ENCODE data around the gene TEC.
A peak's percentile ranks its signal among the peaks of the same experiment; 100 is the strongest.
"Not testable (repeated sequence)": the region's sequence is repeated elsewhere in the genome, so short reads cannot be mapped to it uniquely, and the experiment has no call there.

Gene TEC

DNA sequence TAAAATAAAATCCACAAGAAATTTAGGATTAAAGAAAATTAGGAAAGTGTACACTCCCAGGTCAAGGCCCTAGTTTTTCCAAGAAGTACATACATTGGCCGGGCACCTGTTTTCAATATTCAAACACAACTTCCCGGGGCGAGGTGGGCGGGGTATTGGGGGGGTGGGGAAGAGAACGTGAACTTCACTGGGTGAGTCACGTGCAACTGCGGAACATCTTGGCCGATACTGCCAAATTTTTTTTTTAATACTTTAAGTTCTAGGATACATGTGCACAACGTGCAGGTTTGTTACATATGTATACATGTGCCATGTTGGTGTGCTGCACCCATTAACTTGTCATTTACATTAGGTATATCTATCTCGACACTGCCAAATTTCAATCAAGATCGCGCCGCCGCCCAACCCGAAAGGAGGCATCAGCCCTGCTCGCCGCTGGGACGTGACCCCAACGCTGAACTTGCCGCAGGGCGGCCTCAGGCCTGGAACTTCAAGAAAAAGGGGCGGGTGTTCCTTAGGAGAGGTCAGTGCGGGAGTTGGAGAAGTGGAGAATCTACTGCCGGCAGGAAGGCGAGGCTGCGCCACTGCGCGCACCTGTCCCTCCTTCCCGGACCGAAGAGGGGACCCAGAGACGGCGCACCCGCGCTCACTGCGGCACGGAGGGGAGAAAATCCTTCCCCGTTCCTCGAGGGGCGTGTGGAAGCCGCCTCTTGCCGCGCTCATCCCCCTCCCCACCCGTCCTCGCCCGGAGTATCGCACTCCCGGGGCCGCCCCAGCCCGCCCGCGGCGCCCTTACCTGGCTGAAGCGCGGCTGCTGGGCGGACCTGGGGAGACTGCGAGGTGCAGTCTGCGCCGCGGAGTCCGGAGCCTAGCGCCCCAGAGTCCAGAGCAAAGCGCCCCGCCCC is at the start of gene TEC:
Gene TEC, minus strand, starts transcription at position 883 of the 905 bp plus-strand sequence. CDS start 41,224 bp downstream, outside the sequence.
- DNase-seq (ENCODE audit: extremely low read depth in 1 of 2, low read depth in 1 of 2): peak in 1 of 2 donors; percentile 14

GRCh38 chr4:48315728-48316630 is 46.3 kb upstream of the TEC start:
- no peak for DNase-seq (ENCODE audit: extremely low read depth in 1 of 2, low read depth in 1 of 2)

DNA sequence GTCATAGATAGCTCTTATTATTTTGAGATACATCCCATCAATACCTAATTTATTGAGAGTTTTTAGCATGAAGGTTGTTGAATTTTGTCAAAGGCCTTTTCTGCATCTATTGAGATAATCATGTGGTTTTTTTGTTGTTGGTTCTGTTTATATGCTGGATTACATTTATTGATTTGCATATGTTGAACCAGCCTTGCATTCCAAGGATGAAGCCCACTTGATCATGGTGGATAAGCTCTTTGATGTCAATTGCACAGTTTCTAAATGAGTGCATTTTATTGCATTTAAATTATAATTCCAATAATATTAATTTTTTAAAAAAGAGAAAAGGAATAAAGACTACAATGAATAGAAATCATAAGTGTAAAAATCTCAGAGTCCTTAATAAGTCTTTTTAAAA is 45.1 kb upstream of the TEC start:
- not testable (repeated sequence) for DNase-seq (ENCODE audit: extremely low read depth in 1 of 2, low read depth in 1 of 2)

DNA sequence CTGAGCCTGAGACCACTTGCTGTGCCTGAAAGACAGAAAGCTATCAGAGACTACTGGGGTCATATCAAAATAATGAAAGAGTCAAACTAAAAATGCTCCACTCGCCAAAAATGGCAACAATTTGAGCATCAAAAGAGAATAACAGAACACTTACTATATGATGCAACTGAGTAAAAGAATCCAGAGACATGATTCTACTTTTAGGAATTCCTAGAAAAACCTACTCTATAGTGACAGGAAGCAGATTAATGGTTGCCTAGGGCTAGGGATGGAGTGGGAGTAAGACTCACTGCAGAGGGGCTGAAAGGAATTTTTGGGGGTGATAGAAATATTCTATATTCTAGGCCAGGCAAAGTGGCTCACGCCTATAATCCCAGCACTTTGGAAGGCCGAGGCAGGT is 42.3 kb upstream of the TEC start:
- DNase-seq (ENCODE audit: extremely low read depth in 1 of 2, low read depth in 1 of 2): no peak

DNA sequence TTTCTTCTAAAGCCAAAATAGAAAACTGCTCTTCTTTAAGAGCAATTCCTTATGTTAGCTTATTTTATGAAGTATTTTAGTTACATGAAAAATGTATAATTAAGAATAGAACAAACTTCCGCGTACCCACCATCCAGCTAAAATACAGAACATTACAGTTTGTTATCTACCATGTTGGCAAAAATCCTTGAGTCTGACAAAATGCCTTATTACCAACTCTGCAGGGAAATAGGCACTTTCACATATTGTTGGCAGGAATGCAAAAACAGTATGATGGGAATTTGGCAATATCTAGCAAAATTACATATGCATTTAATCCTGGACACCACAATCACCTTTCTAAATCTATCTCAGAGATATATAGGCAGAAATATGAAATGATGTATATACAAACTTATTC is 39.3 kb upstream of the TEC start:
- DNase-seq (ENCODE audit: extremely low read depth in 1 of 2, low read depth in 1 of 2): no peak

GRCh38 chr4:48307528-48307927 is 37.9 kb upstream of the TEC start:
- DNase-seq (ENCODE audit: extremely low read depth in 1 of 2, low read depth in 1 of 2): no peak

GRCh38 chr4:48305508-48305907 is 35.9 kb upstream of the TEC start:
- DNase-seq (ENCODE audit: extremely low read depth in 1 of 2, low read depth in 1 of 2): no peak

GRCh38 chr4:48300004-48300403 is 30.4 kb upstream of the TEC start:
- DNase-seq (ENCODE audit: extremely low read depth in 1 of 2, low read depth in 1 of 2): no peak

- DNase-seq (ENCODE audit: extremely low read depth in 1 of 2, low read depth in 1 of 2): no peak
Measured at GRCh38 chr4:48299560-48299959, 29.9 kb upstream of the TEC start.

DNA sequence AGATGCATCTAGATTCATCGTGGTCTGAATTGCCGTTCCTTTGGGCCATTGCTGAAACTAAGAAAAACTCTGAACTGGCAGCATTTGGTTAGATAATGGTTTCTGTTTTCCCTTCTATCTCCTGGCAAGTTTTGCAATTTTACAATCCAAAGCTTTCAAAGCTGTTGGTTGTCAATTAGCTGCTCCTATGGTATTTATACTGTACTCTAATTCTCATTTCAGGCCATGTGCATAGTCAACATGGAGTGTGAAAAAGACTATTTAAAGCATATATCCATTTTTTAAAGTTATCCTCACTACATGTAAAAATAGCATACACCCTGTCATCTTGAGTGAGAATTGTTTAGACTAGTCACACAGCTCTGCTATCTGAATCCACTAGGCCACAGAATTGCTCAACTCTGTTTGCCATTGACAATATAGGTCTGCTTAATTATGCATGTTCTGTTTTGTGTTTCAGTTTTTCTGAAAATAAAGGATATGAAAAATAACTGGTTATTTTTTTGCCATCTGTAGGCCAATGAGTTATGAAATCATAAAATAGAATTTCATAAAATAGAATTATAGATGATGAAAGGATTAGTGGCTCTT is 27.7 kb upstream of the TEC start:
- DNase-seq (ENCODE audit: extremely low read depth in 1 of 2, low read depth in 1 of 2): no peak

DNA sequence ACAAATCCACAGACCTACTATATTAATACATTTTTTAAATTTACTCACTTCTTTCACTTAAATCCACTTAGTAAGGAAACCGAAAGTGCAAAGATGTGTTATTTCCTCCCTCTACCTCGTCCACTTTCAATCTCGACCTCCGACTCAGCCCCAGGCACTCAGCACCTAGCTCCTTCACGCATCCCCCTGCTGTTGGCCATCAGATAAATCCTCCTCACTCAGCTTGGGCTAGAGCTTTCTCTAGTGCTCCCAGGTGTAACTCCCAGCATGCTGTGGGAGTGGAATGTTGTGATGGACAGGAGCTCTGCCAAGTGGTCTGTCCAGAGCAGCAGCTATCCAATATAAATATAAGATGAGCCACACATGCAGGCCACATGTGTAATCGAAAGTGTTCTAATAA is 26.7 kb upstream of the TEC start:
- DNase-seq (ENCODE audit: extremely low read depth in 1 of 2, low read depth in 1 of 2): no peak

DNA sequence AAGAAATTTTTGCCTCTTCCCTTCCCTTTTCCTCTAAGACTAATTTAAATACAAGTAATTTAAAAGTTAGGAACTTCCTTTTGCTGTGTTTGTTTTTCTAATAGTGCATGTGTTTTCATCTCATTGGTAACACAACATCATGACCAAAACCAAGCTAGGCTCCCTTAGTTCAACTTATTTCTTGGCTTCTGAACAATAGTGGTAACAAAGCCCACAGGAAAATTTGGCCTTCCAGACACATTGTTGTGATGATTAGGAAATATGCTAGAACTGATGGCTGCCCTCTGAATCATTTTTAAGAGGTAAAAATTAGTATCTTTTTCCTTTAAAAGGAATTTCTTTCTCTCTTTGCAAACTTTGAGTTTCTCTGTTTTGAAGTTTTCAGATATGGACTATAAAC is 25.5 kb upstream of the TEC start:
- DNase-seq (ENCODE audit: extremely low read depth in 1 of 2, low read depth in 1 of 2): no peak

DNA sequence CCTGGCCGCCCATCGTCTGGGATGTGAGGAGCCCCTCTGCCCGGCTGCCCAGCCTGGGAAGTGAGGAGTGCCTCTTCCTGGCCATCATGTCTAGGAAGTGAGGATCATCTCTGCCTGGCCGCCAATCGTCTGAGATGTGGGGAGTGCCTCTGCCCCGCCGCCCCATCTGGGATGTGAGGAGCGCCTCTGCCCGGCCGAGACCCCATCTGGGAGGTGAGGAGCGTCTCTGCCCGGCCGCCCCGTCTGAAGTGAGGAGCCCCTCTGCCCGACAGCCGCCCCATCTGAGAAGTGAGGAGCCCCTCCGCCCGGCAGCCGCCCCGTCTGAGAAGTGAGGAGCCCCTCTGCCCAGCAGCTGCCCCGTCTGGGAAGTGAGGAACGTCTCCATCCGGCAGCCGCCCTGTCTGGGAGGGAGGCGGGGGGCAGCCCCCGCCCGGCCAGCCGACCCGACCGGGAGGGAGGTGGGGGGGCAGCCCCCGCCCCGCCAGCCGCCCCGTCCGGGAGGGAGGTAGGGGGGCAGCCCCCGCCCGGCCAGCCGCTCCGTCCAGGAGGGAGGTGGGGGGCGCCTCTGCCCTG is 22.7 kb upstream of the TEC start:
- DNase-seq (ENCODE audit: extremely low read depth in 1 of 2, low read depth in 1 of 2): not testable (repeated sequence)

- no peak for DNase-seq (ENCODE audit: extremely low read depth in 1 of 2, low read depth in 1 of 2)
Measured at GRCh38 chr4:48290146-48290772, 20.6 kb upstream of the TEC start.

DNA sequence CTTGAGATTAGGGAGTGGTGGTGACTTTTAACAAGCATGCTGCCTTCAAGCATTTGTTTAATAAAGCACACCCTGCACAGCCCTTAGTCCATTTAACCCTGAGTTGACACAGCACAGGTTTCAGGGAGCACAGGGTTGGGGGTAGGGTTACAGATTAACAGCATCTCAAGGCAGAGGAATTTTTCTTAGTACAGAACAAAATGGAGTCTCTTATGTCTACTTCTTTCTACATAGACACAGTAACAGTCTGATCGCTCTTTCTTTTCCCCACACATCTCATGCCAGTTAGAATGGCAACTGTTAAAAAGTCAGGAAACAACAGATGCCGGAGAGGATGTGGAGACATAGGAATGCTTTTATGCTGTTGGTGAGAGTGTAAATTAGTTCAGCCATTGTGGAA is 16.4 kb upstream of the TEC start:
- not testable (repeated sequence) for DNase-seq (ENCODE audit: extremely low read depth in 1 of 2, low read depth in 1 of 2)

DNA sequence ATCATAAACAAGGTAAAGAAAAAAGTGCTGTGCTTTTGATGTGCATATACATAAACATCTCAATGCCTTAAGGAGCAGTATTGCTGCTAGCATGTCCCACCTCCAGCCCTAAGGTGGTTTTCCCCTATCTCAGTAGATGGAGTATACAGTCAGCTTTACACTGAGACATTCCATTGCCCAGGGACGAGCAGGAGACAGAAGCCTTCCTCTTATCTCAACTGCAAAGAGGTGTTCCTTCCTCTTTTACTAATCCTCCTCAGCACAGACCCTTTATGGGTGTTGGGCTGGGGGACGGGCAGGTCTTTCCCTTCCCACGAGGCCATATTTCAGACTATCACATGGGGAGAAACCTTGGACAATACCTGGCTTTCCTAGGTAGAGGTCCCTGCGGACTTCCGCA is 16.0 kb upstream of the TEC start:
- DNase-seq (ENCODE audit: extremely low read depth in 1 of 2, low read depth in 1 of 2): not testable (repeated sequence)

DNA sequence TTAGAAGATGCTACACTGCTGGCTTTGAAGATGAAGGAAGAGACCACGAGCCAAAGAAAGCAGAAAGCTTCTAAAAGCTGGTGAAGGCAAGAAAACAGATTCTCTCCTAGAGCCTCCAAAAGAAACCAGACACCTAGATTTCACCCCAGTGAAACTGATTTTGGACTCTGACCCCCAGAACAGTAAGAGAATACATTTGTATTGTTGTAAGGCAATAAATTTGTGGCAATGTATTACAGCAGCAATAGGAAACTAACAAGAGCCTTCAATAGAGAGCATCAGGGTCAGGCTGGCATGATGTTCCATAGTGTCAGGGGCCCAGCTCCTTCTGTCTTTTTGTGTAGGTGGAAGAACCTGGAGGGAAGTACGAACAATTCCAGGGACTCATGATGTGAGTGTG is 6.0 kb upstream of the TEC start:
- no peak for DNase-seq (ENCODE audit: extremely low read depth in 1 of 2, low read depth in 1 of 2)

DNA sequence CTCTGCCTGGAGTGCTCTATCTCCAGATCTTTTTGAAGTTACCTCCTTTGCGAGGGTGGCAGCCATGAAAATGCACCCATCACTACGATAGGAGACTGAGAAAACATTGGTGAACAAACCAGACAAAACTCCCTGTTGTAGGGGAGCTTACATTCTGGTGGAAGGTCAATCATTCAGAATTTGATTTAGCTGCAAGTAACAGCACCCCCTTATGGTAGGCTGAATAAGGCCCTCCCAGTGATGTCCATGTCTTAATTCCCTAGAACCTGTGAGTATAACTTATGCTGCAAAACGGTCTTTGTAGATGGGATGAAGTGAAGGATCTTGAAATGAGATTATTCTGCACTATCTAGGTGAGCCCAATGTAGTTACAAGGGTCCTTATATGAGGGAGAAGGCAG is 5.6 kb upstream of the TEC start:
- DNase-seq (ENCODE audit: extremely low read depth in 1 of 2, low read depth in 1 of 2): no peak

DNA sequence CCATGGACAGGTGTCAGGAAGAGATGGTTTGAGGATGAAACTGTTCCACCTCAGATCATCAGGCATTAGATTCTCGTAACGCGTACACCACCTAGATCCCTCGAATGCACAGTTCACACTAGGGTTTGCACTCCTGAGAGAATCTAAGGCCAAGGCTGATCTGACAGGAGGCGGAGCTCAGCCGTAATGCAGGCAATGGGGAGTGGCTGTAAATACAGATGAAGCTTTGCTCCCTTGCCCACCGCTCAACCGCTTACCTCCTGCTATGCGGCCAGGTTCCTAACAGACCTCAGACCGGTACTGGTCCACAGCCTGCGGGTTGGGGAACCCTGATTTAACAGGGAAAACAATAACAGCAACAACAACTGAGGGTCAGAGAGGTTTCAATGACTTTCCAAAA is 2.0 kb upstream of the TEC start:
- no peak for DNase-seq (ENCODE audit: extremely low read depth in 1 of 2, low read depth in 1 of 2)

DNA sequence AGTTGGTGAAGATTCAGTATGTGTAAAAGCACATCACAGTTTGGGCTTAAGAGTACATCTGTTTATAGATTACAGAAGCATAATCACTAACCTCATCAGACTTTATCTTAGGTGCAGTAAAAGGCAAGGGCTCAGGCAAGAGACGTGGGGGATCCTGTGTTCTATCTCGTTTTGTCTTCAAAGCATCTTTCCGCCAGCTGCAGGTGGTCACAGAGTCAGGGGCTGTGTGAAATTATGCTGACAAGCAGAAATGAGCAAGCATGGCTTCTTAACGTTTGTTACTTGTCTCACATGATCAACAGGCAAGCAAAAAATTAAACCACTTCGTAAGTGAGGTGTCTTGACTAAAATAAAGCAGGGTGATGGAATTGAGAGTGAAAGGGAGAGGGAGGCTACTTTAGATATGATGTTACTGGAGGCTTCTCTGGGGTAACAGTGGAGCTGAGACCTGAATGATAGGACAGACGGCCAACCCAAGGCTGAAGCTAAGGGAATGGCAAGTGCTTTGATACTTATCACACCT is 1.4 kb upstream of the TEC start:
- no peak for DNase-seq (ENCODE audit: extremely low read depth in 1 of 2, low read depth in 1 of 2)
